ENCODE data around the gene SLC25A21. TPM values are rescaled to one million over a fixed set of nuclear protein-coding genes. Genes with fewer than 3 reads are reported as not detected.

SLC25A21 gene
- total RNA-seq, 4 donors from 2014 or later = 0.39 to 3.3 (median 1.2) TPM

DNA sequence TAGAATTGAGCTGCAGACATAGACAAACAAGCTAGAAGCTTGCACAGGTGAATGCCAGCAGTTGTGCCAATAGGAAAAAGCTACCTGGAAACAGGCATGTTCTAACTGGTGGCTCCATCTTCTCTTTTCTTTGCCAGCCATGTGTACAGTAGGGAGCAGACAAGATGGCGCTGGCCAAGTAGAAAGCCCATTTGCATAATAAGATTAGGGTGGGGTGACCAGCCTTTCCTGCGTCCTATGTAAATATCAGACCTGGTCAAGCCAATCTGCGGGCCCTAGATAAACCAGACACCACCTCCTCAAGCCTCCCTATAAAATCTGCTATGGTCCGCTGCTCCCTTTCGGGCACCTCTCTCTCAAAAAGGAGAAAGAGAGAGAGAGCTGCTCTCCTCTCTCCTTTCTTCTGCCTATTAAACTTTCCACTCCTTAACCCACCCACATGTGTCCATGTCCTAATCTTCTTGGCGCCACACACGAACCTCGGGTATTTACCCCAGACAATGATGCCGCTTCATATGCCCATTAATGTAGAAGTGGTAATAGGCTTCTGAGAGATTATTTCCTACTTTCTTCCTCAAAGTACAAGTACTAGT is 201.0 kb downstream of the SLC25A21 start:
- H3K27me3 ChIP-seq = no peaks in the 10 kb centered on the region
- WGBS = 94% methylated on average over 9 of the region's 9 CpGs
- H3K4me3 ChIP-seq = no peak overlapping the region
- H3K9me3 ChIP-seq = no peaks in the 10 kb centered on the region
- intact Hi-C loops (cut with DNase I) = no loop called here
- no peak overlapping the region for H3K27ac ChIP-seq (replicated peaks in 1 of 4)
- no peak for TF ChIP-seq EP300 (IDR thresholded peaks at IDR 0.05)
- H3K36me3 ChIP-seq = no peaks in the 10 kb centered on the region
- no peak for DNase-seq (ENCODE audit: extremely low spot score)
- H3K4me1 ChIP-seq = peaks cover 0 to 13% (median 2%) of the 10 kb centered on the region in 4 donors

DNA sequence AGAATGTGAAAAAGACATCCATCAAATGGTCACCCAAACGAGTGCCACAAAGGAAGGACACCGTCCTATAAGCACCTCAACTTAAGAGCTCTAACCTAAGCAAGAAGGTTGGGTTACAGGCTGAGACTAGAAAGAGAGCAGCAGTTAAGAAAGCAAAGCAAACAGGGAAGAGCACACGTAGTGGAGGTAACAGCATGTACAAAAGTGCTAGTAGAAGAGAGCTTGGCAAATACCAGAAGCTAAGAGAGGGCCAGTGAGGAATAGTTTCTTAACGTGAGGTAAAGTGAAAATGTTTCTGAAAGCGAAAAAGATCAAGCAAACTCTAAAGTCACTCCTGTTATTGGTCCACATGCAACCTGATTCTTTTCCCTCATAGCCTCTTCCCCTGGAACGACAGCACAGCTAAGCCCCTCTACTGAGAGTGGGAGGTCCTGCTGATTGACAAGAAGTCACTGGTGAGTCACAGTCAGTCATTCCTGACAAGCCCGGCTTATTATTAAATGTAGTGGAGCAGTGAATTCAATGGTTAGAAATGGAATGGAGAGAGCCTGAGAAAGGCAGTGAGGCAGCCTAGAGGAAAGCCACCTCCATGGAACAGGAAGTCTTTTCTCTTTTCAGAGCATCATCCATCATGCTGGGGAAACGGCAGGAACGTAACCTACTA is 204.4 kb downstream of the SLC25A21 start:
- DNase-seq (ENCODE audit: extremely low spot score) = no peak
- no peaks in the 10 kb centered on the region for H3K9me3 ChIP-seq
- WGBS = 52% methylated on average over 9 of the region's 9 CpGs
- intact Hi-C loops (cut with DNase I) = no loop called here
- H3K27me3 ChIP-seq = no peaks in the 10 kb centered on the region
- TF ChIP-seq POLR2AphosphoS5 (IDR thresholded peaks at IDR 0.05) (no peak), POLR2A (IDR thresholded peaks at IDR 0.05; ENCODE audit: low read depth) (no peak)
- H3K36me3 ChIP-seq = no peaks in the 10 kb centered on the region
- no peak overlapping the region for H3K27ac ChIP-seq (replicated peaks in 1 of 4)
- H3K4me1 ChIP-seq = peaks cover 0 to under 1% (median under 1%) of the 10 kb centered on the region in 4 donors
- no peak overlapping the region for H3K4me3 ChIP-seq

DNA sequence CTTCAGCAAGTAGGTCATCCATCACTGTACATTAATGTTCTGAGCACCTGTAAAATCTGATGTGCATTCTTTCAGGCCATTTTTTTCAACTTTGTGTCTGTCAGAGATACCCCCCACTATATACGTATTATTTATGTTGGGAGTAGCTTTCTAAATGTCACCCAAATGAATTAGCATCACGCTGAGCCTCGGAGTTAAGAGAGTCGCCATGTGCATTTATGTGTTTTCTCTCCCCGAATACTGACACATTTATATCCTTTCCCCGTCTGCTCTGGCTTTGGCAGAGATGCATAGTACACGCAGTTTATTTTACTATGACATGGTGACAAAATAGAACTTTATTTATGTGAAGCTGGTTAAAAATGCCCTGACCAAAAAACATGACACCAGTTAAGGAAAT is 216.4 kb downstream of the SLC25A21 start:
- Histone ChIP-seq H3K9me3 (no peaks in the 10 kb centered on the region), H3K27me3 (no peaks in the 10 kb centered on the region), H3K4me3 (no peak overlapping the region), H3K36me3 (no peaks in the 10 kb centered on the region), H3K4me1 (no peaks in the 10 kb centered on the region), H3K27ac (replicated peaks in 1 of 4) (no peak overlapping the region)
- DNase-seq (ENCODE audit: extremely low spot score) = no peak
- 70% methylated on average over 7 of the region's 7 CpGs for WGBS
- TF ChIP-seq POLR2A (IDR thresholded peaks at IDR 0.05; ENCODE audit: low read depth) = no peak
- no peak for TF ChIP-seq EP300 (IDR thresholded peaks at IDR 0.05)
- no peak for TF ChIP-seq POLR2AphosphoS5 (IDR thresholded peaks at IDR 0.05)
- TF ChIP-seq CTCF (IDR thresholded peaks at IDR 0.05) = no peak
- intact Hi-C loops (cut with DNase I) = no loop called here

- intact Hi-C loops (cut with DNase I) = no loop called here
- Histone ChIP-seq H3K36me3 (no peaks in the 10 kb centered on the region), H3K9me3 (no peaks in the 10 kb centered on the region), H3K27ac (replicated peaks in 1 of 4) (no peak overlapping the region), H3K27me3 (no peaks in the 10 kb centered on the region), H3K4me1 (no peaks in the 10 kb centered on the region), H3K4me3 (no peak overlapping the region)
- no peak for TF ChIP-seq POLR2A (IDR thresholded peaks at IDR 0.05; ENCODE audit: low read depth)
- TF ChIP-seq EP300 (IDR thresholded peaks at IDR 0.05) = no peak
- no peak for TF ChIP-seq CTCF (IDR thresholded peaks at IDR 0.05)
- no peak for TF ChIP-seq POLR2AphosphoS5 (IDR thresholded peaks at IDR 0.05)
- DNase-seq (ENCODE audit: extremely low spot score) = no peak
Observed at GRCh38 chr14:36955376-36955775, 217.0 kb downstream of the SLC25A21 start.

GRCh38 chr14:36952689-36953088 is 219.7 kb downstream of the SLC25A21 start:
- Histone ChIP-seq H3K4me1 (no peaks in the 10 kb centered on the region), H3K4me3 (no peak overlapping the region), H3K27ac (replicated peaks in 1 of 4) (no peak overlapping the region), H3K36me3 (no peaks in the 10 kb centered on the region), H3K27me3 (no peaks in the 10 kb centered on the region), H3K9me3 (no peaks in the 10 kb centered on the region)
- intact Hi-C loops (cut with DNase I) = no loop called here
- no peak for TF ChIP-seq POLR2AphosphoS5 (IDR thresholded peaks at IDR 0.05)
- TF ChIP-seq CTCF (IDR thresholded peaks at IDR 0.05) = no peak
- no peak for TF ChIP-seq POLR2A (IDR thresholded peaks at IDR 0.05; ENCODE audit: low read depth)
- no peak for TF ChIP-seq EP300 (IDR thresholded peaks at IDR 0.05)
- no peak for DNase-seq (ENCODE audit: extremely low spot score)
- WGBS = 94% methylated on average over 3 of the region's 3 CpGs
